ENCODE data around the gene TCF12.

Gene TCF12

DNA sequence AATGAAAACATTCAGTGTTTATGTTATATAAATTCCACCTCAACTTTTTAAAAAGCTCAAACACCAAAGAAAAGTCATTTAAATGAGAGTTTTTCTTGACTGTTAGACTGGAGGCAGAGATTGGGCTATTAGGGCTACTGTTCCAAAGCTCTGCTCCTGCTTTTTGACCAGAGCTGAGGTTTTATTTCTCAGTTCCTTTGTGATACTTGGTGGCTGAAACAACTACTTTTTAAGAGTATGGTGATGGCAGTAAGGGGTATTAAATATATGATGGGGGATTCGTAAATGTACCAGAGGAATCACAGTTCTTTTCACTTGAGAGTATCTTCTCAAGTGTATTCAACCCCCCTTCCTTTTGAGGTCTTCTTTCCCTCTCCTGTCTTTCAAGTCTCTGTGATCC is 271.8 kb downstream of the TCF12 start:
- DNase-seq = no peak

DNA sequence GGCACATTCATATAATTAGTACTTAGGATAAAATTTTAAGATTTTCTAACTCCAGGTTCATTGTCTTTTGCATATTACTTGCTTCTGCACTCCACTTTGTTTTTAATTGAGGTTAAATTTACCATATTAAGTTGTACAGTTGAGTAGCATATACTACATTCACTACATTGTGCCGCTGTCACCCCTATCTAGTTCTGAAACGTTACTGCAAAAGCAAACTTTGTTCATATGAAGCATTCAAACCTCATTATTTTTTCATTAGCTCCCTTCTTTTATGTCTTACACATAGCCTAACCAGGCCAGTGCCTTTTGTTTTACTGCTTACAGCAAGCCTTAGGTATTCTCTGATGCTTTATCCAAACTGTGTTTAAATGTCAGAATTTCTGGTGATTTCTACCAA is 274.7 kb downstream of the TCF12 start:
- no peak for DNase-seq

DNA sequence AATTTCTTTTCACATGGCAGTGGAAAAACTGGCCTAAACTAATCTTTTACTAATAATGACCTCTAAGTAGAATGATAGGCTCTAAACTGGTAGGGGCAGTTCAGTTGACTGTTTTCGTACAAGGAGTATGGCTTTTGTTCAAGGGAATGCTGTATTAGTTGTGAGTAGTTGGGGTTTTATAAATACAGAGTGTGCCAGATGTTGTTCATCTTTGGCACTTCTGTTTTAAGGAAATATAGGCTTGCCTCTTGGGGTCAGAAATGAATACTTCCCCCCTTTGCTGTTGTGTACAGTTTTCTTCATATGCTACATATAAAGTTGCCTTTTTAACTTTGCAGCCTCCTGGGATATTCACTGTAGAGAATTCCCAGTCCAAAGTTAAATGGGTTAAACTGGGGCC is 276.9 kb downstream of the TCF12 start:
- DNase-seq = no peak

DNA sequence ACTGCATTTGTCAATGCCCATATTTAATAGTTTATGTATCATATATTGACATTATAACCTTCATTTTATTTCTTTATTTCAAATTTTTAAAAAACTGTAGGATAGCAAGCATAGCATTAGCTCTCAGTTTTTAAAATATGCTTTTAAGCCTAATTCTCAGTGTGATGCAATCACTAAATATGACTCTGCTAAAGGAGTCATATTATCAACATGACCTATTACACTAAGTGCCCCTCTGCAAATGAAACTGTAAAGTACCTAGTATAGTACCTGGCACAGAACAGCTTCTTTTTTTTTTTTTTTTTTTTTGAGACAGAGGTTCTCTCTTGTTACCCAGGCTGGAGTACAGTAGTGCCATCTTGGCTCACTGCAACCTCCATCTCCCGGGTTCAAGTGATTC is 278.4 kb downstream of the TCF12 start:
- DNase-seq = no peak

DNA sequence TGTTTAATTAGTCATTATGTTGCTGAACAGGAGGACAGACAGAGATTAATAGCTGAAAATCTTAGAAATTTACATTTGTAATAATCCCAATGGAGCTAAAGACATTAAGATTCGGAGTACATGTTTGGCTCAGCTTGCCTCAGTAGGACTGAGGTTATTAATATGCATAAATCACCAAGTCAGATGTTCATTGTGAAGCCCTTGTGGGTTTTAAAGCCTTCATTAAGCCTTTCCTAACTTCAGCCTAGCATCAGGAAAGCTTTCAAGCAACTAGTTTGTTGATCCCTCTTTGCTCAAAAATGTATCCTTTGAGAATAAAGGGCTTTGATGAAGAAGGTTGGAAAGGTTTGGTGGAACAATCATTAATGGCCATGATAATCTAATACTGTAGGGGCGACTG is 279.7 kb downstream of the TCF12 start:
- no peak for DNase-seq

DNA sequence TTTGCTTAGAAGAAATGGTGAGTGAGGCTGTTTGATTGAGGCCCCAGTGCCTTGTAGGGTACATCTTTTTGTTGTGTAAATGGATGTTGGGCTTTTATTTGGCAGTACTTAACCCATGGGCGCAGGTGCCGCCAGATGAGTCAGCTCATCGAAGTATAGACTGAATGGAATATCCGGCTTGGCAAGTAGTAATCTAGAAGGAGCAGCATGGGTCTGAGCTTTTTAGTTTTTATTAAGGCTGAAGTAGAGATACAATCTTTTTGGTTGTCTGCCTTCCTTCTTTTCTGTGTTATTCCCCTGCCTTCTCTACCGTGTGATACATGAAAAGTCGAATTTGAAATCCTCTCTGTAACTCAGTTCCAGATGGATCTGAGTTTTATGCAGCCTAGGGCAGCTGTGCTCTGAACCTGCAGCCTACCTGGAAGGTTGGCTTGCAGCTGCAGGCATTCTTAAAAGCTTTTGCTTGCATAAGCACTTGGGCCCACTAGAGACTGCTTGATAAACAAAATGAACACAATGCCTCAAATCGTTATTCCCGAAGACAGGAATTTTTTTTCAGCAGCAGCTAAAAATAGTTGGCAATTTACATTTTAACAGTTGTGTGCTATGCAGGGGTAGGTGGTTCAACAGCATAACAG is 280.3 kb downstream of the TCF12 start:
- DNase-seq = no peak

DNA sequence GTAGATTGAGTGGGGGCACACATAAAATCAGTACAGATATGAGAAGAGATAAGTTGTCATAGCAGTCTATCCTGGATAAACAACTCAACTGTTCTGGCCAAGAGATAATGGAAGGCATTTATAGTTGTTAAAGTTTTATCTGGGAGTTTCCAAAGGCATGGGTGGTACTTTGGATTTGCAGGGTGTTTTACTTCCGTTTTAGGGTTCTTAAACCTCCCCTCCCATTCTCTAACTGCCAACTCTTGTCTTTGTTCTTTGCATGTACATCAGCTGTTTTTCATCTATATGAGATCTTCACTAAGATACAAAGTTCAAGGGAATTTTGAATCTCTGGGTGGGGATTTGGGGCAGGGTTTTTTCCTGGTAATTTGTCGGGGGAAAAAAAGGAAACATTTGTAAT is 283.1 kb downstream of the TCF12 start:
- DNase-seq = no peak

DNA sequence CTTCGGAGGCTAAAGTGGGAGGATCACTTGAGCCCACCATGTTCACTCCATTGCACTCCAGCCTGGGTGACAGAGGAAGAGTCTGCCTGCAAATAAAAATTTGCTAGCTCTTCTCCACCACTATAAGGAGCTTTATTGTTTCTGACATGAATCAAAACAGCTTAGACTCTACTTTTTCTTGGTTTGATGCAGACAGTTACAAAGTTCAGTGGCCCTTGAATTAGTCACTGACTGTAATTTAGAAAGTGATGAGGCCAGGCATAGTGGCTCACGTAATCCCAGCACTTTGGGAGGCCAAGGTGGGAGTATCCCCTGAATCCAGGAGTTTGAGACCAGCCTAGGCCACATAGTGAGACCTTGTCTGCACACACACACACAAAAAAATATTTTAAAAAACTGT is 285.5 kb downstream of the TCF12 start:
- DNase-seq = no peak

DNA sequence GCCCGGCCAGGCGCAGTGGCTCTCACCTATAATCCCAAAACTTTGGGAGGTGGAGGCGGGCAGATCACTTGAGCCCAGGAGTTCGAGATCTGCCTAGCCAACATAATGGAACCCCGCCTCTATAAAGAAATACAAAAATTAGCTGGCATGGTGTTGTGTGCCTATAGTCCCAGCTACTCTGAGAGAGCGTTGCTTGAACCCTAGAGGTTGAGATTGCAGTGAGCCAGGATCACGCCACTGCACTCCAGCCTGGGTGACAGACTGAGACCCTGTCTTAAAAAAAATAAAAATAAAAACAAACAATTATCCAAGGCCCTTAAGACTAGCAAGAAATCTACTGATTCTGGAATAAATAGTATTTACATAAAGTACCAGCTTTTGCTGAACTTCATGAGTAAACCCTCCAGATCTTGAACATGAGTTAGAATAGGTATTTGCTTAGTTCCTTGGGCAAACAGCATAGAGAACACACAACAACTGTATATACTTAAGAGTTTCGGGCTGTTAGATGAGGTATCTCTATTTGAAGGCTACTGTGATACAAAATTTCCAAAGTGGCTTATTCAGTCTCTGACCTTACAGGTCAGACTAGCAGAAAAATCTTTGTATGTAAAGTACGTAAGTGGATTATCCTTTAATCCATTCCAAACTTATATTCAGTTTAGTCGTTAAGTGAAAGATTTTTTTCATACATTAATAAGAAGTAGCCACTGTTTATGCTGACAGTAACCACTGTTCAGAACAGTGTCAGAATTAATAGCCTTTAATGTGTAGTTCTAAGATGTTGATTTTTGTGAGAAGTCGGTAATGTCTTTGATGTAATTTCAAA is 286.8 kb downstream of the TCF12 start:
- DNase-seq = no peak

DNA sequence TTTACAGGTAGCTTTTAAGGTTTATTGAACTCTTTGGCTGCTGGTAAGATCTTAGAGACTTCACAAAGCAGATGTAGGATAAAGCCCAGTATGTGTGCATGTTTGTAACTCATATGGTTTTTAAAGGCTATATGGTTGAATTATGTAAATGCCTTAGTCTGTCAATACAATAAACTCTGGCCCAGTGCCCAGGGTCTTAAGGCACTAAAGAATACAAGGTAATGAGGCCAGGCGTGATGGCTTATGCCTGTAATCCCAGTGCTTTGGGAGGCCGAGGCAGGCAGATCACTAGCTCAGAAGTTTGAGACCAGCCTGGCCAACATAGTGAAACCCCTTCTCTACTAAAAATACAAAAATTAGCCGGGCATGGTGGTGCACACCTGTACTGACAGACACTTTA is 287.6 kb downstream of the TCF12 start:
- no peak for DNase-seq

DNA sequence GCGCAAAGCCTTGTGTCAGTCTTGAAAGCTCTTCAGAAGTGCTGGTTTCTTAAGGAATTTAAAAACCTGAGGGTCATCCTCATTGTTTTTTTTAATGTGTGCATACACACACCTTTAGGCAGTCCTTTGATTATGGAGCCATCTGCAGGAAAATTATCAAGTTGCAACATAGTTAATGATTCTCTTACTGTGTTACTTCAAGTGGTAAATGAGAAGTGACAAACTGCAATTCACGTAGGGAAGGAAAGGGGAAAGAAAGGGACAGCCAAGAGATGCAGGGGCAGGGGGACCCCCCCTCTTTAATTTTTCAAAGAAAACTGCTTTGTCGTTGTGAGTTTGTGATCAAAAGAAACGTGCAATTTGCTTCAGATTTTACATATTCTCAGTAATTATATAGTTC is 295.4 kb downstream of the TCF12 start:
- no peak for DNase-seq

DNA sequence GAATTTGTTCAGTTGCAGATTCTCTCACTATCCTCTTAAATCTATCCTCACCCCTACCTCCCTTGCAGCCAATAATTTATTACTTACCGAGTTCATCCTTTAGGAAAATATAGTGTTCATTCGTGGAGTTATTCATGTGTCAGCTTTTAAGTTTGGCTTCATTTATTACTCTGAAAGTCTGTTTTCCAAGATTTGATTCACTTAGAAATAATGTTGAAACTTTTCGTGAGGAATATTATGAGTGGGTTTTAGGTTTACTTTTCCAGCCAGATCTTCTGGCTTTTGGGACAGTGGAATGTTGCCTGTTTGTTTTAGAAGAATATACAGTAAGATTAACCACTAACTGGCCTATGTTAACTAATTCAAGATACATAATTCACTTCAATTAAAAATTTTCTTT is 296.9 kb downstream of the TCF12 start:
- DNase-seq = no peak

DNA sequence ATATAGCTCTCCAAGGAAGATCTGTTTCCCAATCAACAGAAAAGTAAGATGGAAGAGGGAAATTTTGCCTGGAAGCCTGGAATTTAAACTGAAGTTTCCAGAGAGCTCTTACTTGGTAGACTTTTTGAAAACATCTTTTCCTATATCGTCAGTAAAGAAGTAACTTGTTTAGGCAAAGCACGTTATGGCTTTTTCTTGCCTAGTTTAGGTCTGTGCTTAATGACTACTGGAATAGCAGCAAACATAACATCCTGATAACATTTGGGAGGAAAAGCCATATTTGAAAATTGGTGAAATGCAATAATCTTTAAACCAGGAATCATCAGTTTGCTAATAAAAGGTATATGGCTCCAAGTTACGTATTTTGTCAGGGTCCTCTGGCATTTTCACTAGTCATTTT is 297.4 kb downstream of the TCF12 start:
- no peak for DNase-seq

DNA sequence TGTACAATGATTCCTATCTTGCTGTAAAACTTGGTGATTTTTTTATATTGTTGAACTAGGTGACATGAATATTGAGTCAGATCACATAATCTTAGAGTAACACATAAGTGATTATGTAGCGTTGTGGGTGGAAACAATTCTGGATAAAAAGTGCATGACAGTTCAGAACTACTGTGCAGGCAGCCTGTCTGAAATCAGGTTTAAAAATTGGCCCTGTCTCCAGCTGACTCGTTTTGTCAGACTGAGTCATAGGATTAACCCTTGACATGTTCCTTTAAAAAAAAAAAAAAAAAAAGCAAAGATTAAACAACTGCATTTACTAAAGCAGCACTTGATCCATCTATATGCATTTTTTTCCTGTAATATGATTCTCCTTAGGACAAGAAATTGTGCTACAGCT is 297.8 kb downstream of the TCF12 start:
- DNase-seq = no peak

DNA sequence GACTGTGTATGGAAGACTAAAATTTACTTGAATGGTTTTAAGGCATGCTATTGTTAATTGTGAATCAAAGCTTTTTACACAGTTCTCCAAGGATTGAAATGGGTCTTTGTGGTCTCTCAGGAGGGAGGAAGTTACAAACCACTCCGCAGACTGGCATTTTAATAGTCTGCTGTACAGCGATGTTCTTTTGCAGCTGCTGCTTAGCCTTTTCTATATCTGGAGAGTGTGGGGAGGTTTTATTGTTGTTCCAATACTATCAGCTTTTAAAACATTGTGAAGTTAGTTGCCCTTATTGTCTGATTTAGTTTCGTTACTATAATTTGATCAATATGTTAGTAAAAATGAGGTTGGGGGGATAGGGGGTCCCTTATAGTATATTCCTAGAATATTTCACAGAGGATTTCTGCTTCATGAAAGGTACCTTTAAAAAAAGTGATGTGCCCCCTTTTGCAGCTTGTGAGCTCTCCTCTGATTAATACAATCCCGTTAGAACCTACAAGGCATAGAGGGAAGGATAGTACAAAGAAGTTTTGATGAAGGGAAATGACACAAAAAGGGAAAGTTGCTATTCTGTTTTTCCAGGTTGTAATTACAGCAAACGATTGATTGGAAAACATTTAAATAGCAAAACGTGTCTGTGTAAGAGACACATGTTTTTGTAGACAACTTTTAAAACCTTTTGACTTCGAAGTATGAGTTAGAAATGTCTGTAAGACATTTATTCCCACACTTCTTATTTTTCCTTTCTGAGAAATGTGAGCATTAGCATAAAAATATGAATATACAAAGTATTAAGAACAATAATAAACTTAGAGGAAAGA is 299.5 kb downstream of the TCF12 start:
- DNase-seq = no peak

DNA sequence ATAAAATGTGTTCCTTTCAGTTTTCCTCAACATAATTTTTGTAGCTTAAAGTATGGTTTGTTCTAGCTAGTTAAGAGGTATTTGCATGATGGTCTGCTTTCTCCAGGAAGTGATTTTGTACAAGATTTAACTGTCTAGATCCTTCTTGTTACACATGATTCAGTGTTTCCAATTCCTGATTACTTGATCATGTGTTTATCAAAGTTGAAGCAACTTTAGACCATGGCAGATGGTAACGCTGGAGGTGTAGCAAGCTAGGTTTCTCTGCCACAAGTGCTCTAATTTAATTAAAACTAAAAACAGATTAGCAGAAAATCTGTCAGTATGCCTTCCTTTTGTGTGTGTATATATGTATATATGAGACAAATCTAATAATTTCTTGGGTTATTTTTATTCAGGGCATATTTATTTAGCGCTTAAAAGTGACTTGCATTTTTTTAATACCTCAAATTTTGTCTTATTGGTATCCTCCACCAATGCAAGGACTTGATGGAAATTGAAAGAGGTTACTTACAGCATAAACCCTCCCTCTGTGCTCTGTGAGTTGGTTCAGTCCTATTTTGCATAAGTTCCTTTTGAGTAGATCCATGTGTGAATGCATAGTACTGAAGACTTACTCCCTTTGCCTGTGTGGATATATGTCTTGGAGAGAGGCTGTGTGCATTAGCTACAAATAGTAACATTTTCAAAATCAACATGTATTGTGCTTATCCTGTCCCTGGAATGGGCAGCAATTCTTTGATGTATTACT is 300.6 kb downstream of the TCF12 start:
- no peak for DNase-seq

DNA sequence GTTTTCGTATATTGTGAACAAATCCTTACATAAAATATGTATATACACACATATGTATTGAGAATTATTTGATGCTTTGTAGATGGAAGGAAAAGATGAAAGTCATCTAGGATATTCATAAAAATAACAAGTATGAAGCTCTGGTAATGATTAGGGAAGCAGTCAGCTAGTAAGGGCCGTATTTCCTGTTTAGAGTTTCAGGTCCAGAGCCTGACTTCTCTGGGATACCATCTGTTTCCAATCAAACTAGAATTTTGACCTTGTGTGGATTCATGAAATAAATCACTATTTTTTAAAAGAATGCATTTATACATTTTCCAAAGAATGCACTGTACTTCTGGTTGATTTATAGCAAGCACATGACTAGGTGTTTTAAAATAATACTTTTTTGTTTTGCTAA is 301.8 kb downstream of the TCF12 start:
- DNase-seq = no peak

DNA sequence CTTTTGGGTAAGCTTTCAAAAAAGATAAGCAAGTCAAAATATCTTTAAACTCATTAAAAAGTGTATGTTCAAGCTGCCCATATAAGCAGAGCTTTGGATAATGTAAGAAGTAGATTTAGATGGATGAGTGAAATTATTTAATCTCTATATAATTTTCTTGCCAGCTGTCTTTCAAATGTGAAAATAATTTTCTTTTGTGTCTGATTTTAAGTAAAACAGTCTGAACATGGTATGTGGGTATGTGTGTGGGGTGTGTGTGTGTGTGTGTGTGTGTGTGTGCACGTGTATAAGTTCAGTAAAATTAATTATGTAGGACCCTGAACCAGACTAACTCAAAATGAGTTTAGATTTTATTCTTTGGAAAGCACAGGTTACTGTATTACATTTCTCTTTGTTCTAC is 302.7 kb downstream of the TCF12 start:
- DNase-seq = no peak

DNA sequence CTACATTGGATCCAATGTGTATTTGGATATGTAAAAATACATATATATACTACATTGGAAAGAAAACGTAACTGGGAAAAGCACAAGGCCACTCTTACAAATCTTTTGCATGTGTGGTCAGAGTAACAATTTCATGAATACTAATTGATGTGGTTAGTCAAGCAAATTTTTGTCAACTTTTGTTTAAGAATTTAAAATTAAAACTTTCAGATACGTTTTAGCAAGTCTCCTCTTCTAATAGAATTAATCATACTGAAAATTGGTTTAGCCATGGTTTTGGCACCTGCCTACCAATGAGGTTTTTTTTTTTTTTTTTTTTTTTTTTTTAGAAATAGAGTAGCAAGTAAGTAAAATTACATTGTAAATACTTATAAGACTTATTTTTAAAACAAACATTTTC is 304.9 kb downstream of the TCF12 start:
- no peak for DNase-seq

DNA sequence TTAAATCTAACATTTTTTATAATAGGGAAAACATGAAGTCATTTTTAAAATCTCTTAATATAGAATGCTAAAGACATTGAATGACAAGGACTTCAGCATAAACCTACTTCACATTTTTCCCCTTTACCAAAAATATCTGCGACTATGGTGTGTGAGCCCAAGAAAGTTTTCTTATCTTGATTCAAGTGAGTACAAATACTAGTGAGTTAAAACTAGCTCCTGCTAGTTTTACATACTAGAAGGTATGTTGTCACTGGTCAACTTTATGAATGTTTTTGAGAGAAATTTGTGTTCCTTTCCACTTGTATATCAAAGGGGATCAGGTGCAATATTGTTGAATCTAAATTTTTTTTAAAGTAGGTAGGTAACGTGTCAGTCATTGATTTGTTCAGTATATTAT is 305.4 kb downstream of the TCF12 start:
- no peak for DNase-seq

DNA sequence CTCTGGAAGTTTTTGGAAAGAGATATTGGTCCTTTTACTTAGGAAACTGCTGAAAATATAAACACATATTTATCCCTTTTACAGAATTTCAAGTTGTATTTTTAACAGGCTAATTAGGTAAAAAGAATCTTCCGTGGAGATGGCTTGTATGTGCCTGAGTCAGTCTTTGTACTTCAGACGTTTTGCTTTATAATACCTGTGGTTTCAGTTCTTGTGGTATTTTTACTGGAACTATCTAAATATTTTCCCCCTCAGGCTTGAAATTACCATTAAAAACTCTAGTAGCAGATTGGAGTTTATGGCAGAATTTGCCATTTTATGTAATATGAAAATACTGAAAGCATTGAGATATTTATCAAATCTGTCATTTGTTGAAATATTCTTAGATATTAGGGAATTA is 306.2 kb downstream of the TCF12 start:
- no peak for DNase-seq

DNA sequence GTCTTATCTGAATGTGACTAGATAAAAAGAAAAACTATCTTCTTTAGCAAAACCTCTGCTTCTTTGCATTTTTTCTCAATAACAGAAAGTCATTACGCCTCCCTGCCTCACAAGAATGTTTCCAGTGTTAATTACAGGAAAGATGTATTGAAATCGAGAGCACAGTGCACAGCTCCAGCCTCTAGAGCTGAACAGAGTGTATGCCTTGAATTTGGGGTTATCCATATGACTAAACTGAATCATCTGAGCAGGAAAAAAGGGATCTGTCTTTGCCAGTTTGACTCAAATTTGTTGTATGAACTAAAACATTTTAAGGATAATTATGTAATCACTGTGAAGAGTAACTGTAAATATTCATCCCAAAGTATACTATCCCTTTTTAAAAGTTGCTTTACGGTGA is 308.7 kb downstream of the TCF12 start:
- no peak for DNase-seq

DNA sequence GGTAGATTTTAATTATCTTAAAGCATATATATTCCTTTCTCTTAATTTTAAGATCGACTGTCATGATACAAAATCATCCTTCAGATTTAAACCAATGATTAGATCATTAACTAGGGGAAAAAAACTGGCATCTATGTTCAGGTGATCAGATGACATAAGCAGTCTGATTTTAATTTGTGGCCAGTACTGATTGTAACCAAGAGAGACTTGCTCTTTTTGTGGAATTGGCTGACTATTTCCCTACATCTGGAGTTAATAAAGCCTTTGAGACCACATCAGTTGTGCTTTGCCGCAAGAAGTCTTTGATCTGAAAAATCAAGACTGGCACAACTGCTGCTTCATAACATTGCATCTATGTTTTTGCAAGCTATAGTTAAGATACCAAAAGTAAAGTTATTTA is 309.5 kb downstream of the TCF12 start:
- no peak for DNase-seq
